ENCODE data around the gene NMNAT2. TPM values are rescaled to one million over a fixed set of nuclear protein-coding genes. Genes with fewer than 3 reads are reported as not detected.

Gene NMNAT2
- polyA plus RNA-seq, 10 donors = 0.99 to 2.0 (median 1.5) TPM

DNA sequence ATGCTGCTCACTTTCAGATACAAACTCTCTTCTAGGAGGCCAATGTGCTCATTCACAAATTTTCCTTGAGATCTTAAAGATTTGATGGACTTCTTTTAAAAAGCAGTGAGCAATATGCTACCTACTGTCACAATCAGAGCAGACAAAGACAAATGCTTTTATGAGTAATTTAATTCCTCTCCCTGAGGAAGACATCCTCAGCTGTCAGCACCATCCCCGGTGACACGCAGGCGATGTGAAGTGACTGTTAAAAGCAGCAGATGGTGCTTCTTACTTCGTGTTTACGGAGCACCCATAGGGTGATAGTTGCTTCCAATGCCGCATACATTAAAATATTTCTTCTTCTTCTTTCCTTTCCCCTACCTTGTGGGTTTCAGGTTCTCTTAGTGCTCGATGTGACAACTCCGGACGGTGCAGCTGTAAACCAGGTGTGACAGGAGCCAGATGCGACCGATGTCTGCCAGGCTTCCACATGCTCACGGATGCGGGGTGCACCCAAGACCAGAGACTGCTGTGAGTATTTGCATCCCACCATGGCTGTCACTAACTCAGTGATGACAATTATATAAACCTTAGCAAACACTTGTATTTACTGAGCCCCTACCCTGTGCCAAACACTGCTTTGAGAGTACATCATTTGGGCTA, 203.0 kb downstream of the NMNAT2 start:
- no peak for DNase-seq

DNA sequence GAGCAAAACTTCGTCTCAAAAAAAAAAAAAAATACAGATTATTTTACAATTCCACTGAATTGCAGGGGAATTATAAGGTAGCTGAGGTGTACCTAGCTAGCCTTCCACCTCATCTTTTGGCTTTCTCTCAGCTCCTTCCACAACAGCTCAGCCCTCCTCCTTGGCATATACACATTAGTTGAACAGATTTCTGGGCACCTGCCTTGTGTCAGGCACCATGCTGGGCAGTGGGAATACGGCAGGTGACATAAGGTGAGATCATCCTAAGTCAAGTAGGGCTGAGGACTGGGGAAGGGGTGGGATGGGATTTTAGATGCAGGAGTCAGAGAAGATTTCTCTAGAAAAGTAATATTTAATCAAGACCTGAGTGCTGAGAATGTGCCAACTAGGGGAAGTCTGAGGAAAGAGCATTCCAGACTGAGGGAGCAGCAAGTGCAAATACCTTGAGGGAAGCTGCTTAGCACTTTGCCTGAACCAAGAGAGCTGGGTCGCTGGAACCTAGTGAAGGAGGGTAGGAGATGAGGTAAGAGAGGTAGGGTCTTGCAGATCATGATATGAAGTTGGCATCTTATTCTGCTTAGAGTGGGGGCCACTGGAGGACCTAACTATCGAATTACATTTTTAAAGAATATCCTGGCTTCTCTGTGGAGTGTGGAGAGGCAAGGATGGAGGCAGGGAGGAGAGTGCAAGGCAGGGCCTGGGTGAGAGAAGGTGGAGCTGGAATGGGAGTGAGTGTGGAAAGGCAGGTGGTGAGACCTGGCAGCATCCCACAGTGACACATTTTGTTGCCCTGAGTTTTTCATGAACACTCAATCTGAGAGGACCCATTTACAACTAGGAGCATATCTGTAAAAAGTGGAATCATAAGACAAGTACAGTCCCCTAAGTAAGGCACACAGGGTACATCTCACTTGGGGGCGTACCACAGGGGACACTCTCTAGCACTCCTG, 203.9 kb downstream of the NMNAT2 start:
- no peak for DNase-seq

DNA sequence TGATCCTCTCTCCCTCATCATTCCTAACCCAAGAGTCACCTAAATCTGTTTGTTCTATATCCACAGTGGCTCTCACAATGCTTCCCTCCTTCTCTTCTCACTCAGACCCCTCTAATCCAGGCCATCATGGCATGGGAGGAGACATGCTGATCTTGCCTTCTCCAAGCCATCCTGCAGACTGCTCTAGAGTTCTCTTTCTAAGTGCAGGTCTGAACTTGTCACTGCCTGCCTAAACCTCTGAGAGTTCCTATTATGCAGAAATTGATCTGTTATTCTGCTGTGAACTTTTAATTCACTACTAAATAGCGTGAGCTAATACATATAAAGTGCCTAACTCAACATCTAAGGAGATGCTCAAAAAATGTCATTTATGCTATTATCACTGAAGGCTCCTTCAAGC, 205.3 kb downstream of the NMNAT2 start:
- no peak for DNase-seq

DNA sequence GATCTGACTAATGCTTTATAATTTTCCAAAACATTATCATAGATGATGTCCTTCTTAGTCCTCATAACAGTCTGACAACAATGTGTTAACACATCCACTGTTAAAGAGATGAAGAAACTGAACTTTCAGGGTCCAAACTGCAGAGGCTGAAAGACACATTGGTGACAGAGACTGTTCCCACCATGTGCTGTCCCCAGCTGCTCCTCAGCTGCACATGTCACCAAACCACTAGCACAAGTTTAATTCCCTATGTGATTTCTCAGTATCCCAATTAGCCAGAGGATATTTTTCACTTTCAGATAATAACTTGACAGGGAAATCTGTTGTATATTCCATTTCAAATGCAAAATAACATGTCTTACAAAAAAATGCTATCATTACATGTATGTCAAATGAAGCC, 207.5 kb downstream of the NMNAT2 start:
- DNase-seq = no peak

DNA sequence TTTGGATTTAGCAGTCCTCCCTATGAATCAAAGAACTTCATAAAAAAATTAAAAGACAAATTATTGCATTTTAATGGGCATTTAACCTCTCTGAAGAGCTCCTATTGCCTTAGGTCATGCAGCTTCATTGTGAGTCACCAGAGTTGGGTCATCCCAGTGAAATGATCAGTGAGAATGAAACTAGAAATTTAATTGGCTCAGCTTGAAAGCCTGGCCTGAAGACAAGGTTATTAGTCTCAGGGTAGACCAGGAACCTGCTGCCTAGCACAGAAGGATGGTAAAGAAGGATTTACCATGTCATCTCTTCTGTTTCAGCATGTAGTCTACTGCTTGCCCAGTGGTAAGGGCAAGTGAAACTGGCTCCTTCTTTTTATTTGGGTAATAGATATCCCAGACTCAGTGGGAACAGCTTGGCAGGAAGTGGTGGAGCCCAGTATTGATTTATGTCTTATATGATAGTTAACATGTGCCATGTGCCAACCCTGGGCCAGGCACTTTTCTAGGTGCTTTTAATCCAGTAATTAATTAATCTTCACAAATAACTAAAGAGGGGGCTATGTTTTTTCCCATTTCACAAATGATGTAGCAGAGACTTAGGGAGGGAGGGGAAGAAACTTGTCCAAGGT, 208.5 kb downstream of the NMNAT2 start:
- no peak for DNase-seq

DNA sequence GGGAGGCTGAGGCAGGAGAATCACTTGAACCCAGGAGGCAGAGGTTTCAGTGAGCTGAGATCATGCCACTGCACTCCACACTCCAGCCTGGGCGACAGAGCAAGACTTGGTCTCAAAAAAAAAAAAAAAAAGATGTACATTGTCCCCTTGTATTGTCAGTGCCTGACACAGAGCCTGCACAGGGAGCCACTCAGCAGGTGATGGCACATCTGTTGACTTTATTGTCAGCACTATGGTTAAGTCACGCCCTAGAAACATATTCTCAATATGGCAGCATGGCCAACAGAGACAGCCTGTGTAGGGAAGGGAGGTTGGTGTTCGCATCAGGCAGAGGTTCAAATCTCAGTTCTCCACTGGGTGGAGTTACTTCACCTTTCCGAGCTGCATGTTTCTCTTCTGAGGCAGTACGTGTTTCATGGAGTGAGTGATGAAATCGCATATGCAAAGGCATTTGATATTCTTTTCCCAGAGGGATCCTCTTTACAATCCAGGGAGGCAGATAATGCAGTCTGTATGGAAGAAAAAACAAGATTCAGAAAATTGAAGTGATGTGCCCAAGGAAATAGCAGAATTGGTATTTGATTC, 211.6 kb downstream of the NMNAT2 start:
- no peak for DNase-seq

DNA sequence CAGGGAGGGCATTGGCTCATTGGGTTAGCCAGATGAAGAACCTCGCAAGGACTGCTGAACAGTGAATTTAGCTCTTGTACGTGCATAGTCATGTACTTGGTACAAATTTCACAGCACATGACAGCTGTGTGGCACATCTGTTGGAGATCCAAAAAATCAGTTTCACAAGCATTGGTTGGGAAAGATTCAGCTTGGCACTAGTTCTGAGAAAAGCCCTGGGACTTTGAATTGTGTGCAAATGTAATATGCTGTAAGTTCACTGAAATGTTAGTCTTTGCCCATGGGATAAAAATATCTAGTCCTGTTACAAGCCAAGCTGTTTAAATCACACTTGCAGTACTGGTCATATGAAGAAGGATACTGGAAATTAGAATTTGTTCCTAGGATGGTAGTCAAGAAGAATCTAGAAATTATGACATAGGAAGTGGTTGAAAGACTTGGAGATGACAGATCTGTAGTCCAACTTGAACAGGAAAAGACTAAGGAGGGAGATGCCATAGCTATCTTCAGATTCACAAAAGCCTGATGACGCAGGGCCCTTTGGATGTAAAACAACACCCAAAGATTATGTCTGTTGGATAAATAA, 212.9 kb downstream of the NMNAT2 start:
- peak; percentile 67 to 87 (median 72) for DNase-seq

DNA sequence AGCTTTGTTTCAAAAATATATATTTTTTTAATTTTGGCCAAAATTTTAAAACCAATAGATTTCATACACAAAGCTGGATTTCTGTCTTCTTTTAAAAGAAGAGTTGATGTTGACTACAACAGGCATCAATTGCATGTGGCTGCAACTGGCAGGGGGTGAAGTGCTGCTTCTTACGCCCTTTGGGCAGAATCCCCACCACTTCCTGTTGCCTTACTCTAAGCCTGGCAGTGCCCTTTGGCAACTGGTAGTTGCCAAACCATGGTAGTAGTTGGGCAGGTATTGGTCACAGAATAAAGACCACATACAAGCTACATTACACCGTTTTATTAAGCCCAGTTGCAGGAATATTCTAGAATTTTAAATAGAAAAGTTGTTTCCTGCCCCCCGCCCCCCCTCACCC, 215.1 kb downstream of the NMNAT2 start:
- no peak for DNase-seq

DNA sequence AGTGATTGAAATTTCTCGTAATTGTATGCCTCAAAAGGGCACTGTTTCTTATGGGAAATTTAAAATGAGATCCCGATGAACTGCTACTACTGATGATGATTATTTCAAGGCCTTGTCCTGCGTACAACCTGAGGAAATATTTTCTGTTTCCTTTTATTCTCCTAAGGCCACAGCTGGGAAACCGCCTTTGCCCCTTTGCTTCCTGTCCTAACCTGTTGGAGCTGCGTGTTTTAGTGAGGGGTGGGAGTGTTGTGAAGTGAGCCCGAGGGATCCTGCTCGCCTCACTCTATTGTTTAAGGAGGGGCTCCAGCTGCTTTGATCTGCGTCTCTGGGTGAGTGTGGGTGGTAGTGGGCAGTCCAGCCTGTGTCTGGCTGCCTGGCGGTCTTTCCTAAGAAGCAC, 217.7 kb downstream of the NMNAT2 start:
- no peak for DNase-seq

DNA sequence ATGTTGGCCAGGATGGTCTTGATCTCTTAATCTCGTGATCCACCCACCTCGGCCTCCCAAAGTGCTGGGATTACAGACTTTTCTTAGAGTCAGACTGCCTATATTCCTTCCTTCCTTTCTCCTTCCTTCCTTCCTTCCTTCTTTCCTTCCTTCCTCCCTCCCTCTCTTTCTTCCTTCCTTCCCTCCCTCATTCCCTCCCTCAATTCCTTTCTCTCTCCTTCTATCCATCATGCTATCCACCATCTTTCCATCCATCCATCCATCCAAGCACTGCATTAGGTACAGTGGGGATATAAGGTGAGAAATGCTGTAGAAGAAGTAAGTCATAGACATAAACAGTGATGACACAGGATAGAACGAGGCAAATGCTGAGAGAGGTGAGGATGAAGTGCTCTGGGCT, 218.9 kb downstream of the NMNAT2 start:
- DNase-seq = no peak

DNA sequence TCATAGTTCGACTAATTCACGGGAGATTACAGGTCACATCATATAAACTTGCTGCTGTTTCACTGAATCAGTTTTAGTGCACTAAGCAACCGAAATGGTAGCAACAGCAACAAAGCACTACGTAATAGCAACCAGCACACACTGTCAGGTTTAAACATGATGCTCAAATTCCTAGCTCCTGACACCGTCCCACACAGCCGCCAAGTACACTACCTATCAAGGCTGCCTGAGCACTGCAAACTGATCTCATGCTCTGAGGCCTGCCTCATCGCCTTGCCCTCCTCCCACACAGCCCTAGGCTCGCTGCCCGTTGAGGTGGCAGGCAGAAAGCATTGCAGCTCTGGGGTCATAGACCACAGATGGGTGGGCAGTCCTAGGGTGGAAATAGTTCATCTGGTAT, 219.7 kb downstream of the NMNAT2 start:
- DNase-seq = peak in 2 of 3 donors; percentile 42 to 63

Other genes with a start within 250 kb of the NMNAT2 start
- gene LAMC2, start 232.1 kb downstream of the NMNAT2 start, polyA plus RNA-seq (ENCODE audit: insufficient read length in 10 of 10) = 1 to 10 TPM; 1.6 to 6.2 (median 2.9) TPM
- gene SMG7, start 54.1 kb upstream of the NMNAT2 start, polyA plus RNA-seq (ENCODE audit: insufficient read length in 10 of 10) = 10 to 100 TPM; 27.1 to 45.6 (median 36.8) TPM
- 1 to 10 TPM; 4.3 to 7.1 (median 5.2) TPM for gene NCF2, start 172.1 kb upstream of the NMNAT2 start, polyA plus RNA-seq (ENCODE audit: insufficient read length in 10 of 10)
- gene ARPC5, start 217.4 kb upstream of the NMNAT2 start, polyA plus RNA-seq (ENCODE audit: insufficient read length in 10 of 10) = 100 to 1,000 TPM in 5 of 10 donors, 10 to 100 TPM in 5; 86.5 to 127 (median 96.7) TPM
- gene APOBEC4, start 234.9 kb upstream of the NMNAT2 start, polyA plus RNA-seq (ENCODE audit: insufficient read length in 10 of 10) = not detected

All from muscle of back (tissue), 11 donors.